T47D (cell line): ENCODE results near the gene RTF1.
"Not testable (repeated sequence)": the region's sequence is repeated elsewhere in the genome, so short reads cannot be mapped to it uniquely, and the experiment has no call there.

Experiments used
- DNase-seq, 2 experiments: peaks; one replicate each; pipeline versions ENCODE4 v3.0.0 to v3.0.0-alpha.2; 2011 to 2012; ENCODE audit warnings: low read depth in 1 of 2, low spot score in 1 of 2
- JUND ChIP-seq: IDR thresholded peaks from 2 replicates; pipeline ENCODE4 v1.6.1; 2012; ENCODE audit warnings: low read depth
- in situ Hi-C: cut with HindIII; loops from 2 replicates; pipeline ENCODE4 v1.10.0; 2016; ENCODE audit warnings: low sequenced_read_pairs, low pct_unique_long_range_greater_than_20kb

The RTF1 gene

DNA sequence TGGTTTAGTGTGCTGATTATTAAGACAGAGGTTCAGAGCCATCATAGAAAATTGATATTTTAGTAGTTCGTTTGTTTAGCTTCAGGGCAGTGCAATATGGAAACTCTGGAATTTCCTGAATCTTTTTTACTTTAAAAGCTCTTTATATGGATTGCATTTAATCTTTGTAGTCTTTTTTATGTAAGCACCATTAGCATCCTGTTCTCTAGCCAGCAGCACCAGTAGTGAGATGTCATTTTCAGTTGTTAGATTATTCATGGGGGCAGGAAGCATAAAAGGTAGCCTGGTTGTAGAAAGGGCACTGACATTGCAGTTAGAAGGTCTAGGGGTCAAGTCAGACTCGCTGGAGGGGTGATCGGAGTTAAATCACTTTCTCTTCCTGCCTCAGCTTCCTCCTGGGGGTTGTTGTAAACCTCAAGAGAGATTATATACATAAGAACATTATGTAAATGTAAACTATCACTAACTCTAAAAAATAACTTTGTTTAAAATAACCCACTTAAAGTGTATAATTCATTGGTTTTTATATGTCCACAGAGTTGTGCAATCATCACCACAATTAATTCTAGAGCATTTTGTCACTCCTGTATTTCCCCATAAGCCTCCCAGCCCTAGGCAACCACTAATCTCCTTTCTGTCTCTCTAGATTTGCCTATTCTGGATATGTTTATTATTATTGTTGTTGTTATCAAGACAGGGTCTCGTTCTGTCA is 45.3 kb downstream of the RTF1 start:
- in situ Hi-C loops = no loop called here
- no peak for TF ChIP-seq JUND
- DNase-seq = no peak

DNA sequence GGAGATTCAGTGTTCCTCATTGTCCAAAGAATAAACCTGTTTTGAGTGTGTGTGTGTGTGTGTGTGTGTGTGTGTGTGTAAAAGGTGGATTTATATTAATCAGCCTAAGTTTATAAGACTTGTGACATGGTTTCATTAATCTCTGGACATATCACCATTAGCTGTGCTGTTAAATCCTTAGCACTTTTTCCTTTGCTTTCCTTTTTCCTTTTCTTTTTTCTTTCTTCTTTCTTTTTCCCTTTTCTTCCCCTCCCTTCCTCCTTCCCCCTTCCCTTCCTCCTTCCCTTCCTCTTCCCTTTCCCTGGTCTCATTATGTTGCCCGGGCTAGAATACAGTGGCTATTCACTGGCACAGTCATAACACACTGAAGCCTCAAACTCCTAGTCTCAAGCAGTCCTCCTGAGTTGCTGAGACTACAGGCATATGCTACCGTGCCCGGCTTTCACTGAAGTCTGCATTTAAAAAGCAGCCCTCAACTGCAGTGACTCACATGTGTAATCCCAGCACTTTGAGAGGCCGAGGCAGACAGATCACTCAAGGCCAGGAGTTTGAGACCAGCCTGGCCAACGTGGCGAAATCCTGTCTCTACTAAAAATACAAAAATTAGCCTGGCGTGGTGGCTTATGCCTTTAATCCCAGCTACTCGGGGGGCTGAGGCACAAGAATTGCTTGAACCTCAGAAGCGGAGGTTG is 48.1 kb downstream of the RTF1 start:
- no peak for DNase-seq
- TF ChIP-seq JUND = no peak
- in situ Hi-C loops = no loop called here

DNA sequence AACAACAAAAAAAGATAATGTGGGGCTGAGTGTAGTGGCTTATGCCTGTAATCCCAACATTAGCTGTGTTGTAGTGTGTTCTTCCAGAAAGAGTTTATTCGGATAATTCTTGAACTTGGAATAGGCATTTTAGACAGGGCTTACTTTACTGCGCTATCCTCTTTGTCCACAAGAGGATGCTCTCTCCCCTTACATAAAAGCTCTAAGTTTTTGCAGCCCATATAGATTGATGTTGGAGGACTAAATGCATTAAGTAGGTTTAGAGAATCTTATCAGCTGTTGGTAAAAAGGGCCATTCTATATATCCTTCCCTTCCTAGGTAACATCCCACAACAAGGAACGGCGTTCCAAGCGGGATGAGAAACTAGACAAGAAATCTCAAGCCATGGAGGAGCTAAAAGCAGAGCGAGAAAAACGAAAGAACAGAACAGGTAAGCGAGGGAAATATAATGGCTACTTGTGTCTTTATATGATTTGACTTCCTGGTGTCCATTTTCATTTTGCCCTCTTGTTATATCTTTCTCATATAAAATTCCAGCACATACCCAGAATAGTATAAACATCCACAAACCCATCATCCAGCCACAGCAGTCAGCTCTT is 49.0 kb downstream of the RTF1 start:
- TF ChIP-seq JUND = no peak
- peak in 1 of 2 experiments; percentile 69 for DNase-seq
- in situ Hi-C loops = no loop called here

DNA sequence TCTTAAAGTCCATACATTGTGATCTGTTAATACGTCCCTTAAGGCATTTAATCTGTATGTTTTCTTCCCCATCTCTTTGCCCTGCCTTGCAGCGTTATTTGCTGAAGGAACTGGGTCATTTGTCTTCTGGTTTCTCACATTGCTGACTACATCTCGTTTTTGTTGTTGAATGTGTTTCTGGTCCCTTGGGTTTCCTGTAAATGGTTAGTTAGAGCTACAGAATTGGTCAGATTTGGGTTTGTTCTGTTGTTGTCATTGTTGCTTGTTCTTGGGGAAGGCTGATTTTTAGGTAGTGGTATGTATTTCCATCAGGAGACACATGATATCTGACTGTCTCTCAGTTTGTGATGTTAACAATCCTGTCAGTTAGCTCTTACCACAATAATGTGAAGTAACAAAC is 49.8 kb downstream of the RTF1 start:
- DNase-seq = no peak
- TF ChIP-seq JUND = no peak
- in situ Hi-C loops = no loop called here

DNA sequence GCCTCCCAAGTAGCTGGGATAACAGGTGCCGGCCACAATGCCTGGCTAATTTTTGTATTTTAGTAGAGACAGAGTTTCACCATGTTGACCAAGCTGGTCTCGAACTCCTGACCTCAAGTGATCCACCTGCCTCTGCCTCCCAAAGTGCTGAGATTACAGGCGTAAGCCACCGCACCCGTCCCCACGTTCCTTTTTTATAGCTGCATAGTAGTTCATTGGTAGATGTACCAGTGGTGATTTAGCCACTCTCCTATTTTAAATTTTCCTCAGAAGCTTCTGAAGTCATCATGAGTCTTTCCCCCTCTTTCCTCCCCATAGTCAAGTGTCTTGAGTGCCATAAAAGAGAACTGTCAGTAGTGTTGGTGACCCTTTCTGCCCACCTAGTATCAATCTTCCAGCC is 52.7 kb downstream of the RTF1 start:
- in situ Hi-C loops, DNase-seq: not testable (repeated sequence)

DNA sequence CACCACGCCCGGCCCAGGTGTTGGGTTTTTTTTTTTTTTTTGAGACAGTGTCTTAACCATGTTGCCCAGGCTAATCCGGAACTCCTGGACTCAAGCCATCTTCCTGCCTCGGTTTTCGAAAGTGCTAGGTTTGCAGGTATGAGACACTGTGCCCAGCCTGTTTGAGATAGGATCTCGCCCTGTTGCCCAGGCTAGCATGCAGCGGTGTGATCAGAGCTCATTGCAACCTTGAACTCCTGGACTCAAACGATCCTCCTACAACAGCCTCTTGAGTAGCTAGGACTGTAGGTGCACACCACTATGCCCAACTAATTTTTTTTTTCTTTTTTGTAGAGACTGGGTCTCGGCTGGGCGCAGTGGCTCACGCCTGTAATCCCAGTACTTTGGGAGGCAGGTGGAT is 56.5 kb downstream of the RTF1 start:
- in situ Hi-C loops = no loop called here
- DNase-seq = peak in 1 of 2 experiments; percentile 33
- no peak for TF ChIP-seq JUND

DNA sequence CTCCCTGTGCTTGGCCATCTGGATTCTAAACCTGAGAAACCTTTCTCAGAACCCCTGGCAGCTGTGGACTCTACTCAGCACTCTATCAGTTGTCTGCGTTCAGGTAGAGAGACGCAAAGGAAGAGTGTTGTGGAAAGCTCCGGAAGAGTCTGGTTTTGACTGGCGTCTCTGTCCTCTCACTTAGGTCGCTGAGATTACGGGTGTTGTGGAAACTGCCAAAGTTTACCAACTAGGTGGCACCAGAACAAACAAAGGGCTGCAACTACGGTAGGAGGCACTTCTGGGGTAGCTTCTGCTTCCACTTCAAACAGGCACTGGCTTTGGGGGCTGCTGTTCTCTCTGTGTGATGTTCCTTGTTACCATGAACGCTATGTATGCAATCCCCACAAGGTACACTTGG is 57.5 kb downstream of the RTF1 start:
- DNase-seq = peak in 1 of 2 experiments; percentile 37
- in situ Hi-C loops = no loop called here
- no peak for TF ChIP-seq JUND

DNA sequence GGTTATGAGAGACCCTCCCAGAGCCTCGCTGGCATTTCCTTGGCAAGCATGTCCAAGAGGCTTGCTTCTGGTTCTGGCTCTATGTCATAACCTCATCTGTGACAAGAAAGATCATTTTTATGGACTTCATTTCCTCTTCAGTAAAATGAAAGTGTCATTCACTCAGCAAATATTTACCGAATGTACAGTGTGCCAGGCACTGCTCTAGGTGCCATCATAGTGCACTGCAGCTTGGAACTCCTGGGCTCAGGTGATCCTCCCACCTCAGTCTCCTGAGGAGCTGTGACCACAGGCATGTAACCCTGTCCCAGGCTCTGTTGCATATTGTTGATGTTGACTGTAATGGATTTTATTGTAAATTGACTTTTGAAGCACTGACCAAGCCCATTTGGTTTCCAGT is 58.0 kb downstream of the RTF1 start:
- in situ Hi-C loops = no loop called here
- TF ChIP-seq JUND = no peak
- DNase-seq = peak in 1 of 2 experiments; percentile 80

DNA sequence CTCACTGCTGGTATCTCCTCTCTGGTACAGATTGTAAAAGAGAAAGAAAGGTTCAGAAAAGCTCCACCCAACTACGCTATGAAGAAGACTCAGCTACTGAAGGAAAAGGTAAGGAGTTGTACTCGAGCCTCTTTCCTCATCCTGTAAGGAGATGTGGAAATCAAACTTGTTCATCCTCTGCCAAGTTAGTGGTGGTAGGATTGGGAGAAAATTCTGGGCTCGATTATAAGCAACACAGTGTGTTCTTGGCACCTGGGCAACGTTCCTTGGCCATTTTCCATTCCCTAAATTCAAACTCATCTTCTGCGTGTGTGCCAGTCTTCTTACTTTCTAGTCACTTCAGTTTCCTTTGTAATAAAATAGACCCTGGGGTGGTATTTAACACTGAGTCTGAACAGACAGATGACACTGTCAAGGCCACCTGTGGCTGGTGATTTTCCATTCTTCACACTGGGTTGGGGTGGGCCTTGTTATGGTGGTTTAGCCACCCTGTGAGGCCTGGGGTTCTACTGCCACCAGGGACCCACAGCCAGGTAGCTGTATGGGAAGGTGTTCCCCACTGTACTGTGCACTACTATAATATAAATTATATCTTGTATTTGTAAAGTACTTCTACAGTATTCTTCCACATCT is 59.6 kb downstream of the RTF1 start:
- no peak for TF ChIP-seq JUND
- DNase-seq = no peak
- in situ Hi-C loops = no loop called here

DNA sequence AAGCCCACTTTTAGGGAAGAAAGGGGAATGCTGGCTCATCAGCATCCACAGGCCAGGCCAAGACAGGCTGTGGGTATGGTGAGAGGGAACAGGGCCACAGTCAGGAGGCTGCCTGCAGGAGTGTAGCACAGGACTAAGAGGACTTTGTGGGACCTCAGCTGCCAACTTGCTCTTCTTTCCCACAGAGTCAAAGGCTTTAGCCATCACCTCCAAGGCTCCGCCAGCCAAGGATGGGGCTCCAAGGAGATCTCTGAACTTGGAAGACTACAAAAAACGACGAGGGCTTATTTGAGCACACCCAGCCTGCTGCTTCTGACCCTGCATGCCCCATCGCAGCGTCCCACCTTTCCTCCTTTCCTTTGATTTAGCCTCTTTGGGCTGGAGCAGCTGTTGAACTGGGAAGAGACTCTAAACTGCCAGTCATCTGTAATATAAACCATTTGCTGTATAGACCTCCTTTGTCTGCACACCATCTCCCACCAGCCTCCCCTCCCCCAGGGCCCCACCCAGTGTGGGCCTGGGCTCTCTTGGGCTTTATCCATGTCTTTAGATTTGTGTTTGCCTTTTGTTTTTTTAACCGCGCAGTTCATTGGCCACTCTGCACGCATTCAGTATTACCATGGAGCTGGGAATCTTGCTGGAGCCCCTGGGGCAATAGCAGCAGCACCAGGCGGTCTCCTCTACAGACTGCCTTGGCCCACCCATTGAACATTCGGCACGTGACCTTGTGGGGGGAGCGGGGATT is 63.7 kb downstream of the RTF1 start:
- no peak for DNase-seq
- TF ChIP-seq JUND = no peak
- in situ Hi-C loops = no loop called here

DNA sequence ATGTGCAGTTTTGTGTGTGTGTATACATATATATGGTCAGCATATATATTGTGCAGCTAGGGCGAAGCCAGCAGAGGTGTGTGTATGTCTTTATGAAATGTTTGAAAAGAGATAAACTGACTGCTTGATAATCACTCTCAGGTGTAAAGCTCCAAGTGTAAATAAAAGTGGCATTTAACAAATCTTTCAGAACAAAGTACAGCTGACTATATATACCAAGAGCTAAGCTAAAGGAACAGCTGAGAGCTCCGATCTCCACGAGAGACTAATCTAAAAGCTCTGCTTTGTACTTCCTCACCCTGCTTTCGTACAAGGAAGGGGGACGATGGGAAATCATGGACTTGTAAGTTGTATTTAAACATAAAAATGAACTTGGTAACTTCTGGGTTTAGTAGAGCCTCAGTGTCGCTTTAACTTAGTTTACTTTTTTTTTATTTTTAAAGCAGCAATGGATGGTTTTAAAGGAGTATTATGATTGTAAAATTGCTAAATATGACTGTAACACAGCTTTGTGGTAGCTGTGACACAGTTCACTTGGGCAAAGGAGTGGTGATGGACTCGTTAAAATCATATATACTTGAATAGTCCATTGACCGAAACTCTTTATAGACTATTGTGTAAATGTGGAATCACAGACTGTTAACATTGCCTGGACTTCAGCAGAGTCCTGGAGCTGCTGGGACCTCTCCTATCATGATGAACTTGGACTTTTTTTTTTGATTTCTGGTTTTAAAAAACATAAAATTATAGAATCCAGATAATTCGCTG is 65.4 kb downstream of the RTF1 start:
- TF ChIP-seq JUND = no peak
- DNase-seq = no peak

DNA sequence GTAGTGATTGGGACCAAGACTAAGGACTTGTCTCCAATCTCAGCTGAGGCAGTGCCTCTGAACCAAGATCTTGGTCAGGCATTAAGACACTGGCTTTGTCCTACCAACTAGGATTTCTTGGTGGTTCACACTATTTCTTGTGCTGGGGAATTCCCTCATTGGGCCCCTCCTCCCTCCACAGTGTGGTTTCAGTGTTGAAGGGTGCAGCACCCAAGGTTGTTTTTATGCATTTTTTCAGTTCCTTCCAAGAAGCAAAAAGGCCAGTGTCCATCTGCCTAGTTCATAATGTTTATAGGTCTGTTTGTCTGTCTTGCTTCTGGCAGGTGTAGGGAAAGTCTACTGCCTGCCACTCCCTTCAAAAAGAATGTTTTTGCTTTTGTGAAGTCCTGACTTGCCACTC is 66.2 kb downstream of the RTF1 start:
- in situ Hi-C loops = no loop called here
- no peak for DNase-seq
- TF ChIP-seq JUND = no peak

More for the DNA sequence above, 65.4 kb downstream of the RTF1 start:
- in situ Hi-C loops = no loop called here
